Stimulated activated CD4-positive, alpha-beta T cell treated with anti-CD3 and anti-CD28 coated beads, TNF-alpha, amount 100 ng/mL, for 48 hours (primary cell): ENCODE results near the gene STARD5.

ENCODE experiments used
- DNase-seq, 3 donors: peaks; one replicate each; pipeline ENCODE4 v3.0.0-alpha.2; 2020; ENCODE audit warnings: low read depth in 3 of 3

STARD5 gene

DNA sequence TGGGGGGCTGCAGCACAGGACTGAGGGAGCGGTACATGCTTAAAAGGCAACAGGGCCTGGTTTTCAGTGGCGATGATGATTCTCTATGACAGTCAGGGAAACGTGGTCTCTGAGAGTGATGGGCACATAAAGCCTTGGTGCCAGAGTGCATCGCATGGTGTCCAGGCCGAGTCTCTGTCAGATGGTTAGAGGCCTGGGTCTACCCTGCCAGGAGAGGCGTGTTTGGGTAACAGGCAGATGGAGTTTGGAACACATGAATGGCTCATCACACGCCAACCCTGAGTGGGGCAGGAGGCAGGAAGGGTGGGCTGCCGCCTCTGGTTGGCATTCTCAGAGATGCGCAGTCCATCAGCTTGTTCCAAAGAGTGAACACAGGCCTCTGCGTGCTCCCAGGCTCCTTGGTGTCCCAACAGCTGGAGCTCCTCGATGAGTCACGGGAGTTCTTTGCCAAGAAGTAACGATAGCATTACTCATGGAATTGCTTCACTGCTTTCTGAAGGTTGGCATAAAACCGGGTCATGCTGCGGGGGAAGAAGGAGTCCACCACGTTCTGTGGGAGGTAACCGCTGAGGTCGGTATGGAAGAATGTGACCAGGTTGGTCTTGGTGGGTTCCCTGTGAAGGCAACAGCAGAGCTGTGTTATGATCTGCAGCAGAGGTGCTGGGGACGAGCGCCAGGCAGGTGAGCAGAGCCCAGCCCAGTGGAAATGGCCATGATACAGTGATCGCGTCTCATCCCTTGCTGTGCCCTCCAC is 11.0 kb downstream of the STARD5 start:
- DNase-seq, result no peak

DNA sequence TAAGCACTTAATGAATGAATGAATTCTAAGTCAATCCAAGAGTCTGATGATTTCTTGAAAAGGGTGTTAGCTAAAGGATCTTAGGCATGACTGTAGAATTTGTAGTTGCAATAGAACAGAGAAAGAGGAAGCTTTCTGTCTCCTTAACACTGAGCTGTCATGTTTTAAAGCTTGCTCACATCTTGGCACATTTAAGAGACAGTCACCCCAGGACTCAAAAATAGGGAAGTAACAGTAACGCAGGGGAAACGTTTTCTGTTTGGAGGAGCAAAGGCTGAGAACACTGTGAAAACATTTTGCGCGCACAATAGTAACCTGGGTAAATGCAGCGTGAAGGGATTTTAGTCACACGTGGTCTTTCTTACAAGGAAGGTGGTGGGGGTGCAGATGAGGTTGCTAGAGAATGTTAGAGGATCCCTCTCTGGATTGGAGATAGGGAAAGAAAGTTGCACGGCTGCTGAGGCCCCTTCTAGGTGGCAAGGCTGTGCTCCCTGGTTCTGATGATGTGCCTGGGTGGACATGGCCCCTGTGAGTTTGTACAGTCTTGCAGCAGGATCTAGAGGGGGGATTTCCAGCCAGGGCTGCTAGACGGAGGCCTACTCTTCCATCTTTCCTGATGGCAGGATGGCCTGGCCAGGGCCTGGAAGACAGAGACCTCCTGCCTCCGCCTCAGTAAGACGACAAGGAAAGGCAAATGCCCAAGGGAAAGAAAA is 12.0 kb downstream of the STARD5 start:
- DNase-seq, result no peak

DNA sequence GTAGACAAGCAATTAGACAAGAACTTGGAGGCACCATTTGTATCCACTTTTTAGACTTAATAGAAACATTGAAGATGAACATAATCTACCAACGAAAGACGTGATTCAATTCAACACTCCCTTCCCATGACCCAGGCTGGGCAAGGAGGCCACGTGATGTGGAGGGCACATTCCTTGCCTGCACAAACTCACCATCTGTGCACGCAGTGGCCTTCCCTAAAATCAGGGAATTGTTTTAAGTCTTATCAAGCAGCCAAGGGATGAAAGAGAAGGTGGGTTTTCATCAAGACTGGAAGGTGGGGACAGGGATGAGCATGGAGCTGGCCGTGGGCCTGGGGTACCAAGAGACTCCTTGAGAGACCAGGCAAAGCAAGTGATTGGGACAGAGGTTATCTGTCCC is 13.5 kb downstream of the STARD5 start:
- no peak for DNase-seq

DNA sequence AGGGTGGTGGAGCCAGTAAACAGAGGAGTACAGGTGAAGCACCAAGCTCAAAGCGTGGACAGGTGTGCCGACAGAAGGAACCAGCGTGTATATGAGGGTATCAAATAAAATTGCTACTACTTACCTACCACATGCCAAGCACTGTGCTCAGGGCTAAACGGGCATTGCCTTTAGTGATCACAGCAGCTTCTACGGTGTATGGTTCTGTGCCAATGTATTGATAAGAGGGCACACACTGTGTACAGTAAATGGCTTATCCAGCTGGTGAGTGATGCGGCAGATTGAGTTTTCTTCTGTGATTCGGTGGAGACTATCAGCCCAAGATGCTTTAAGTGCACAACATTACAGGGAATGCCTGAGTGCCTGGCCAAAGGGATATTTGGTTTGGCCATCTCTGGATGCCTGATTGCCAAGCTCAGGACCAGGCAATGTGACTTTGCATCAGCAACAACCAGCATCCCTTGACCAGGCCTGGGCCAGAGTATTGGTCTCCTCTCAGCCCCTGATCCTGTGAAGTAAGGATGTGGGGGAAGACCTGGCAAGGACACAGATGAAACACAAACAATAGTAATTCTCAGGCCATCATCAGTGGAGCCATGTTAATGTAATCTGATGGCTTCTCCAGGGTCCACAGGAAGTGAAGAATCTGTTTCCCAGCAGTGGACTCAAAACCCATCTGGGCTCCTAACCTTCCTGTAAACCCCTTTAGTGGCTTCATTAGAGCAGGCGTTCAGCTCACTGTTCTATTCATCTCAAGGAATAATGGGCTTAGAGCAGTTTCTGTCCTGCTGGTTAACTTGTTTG is 14.1 kb downstream of the STARD5 start:
- no peak for DNase-seq

DNA sequence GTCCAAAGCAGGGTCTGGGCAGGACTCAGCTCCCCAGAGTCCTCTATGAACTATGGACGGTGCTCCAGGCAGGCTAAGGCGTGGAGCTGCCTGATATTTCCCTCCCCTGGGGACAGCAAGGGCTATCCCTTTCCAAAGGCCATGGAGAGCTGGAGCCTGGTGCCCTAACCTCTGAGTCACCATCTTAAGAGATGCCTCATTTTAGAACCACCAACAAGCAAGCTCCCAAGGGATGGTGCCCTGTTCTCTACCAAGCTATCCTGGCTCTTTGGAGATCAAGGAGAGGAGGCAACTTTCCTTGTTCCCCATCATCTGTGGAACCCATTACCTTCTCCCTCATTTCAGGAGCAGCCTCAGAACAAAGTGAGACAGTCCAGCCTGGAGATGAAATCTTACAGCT is 15.7 kb downstream of the STARD5 start:
- DNase-seq, result no peak

DNA sequence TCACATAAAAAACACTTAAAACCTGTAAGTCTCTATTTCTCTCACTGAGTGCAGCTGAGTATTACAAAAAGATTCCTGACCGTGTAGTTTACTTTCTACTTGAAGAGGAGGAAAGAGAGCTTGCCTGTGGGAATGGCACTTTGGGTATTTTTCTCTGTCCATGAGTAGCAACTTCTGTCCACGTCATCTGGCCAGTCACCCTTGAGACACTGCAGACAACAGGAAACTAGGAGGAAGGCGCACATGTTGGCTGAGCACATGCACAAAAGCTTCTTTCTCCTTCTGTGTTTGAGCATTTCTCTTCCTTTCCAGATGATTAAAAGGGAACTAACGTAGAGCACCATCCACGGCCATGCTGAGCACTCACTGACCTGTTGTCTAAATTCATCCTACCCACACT is 19.7 kb downstream of the STARD5 start:
- no peak for DNase-seq

DNA sequence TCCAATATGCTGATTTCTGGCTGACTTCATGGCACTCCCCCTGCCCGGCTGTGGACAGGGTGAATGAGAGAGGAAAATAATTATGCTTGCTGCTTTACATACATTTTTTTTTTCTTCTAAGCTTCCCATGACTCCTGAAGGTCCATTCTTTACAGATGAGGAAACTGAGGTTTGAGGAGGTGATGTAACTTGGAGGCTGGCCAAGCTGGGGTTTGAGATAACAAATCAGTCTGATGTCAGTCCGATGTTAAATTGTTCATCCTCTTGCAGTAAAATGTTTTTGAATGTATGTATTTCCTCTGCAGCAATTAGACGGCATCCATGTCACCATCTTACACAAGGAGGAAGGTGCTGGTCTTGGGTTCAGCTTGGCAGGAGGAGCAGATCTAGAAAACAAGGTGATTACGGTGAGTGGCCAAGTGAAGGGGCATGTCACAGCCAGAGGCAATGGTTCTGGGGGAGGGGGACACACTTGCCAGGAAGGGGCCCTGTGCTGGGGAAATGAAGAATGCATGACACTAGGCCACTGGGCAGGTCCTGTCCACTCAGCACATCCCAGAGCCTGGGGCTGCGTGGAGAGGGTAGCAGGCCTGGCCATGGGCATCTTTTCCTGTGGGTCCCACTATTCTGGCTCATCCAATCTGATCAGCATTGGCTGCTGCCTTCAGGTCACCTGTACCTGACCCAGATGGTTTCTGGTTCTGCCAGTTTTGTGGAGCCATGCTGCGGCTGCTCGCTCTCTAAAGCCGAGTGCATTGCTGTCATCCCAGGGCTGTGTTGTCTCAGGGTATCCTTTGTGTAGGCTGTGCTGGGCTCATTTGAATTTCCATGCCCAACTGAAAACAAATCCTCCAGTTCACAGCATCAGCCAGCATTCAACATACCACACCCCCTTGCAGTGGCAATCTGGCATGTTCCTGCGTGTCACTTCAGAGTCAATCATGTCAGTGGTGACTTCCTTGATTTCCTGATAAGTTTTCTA is 20.4 kb downstream of the STARD5 start:
- no peak for DNase-seq

DNA sequence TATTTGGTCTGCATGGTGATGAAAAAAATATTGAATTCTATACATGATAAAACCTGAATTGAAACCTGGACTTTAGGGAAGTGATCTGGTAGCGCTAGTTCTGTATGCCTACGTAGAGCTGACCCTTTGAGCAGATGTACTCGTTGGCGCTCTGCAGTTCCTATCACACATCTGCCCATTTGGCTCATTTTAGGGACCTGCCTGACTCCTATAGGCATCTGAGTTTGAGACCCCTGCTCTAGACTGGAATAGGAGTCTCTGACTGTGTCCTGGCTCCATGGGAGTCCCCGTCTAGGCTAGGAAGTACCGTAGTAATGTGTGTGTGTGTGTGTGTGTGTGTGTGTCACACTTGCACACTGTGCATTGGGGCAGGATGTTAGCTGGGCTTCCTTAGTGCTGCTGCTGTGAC is 21.2 kb downstream of the STARD5 start:
- no peak for DNase-seq

DNA sequence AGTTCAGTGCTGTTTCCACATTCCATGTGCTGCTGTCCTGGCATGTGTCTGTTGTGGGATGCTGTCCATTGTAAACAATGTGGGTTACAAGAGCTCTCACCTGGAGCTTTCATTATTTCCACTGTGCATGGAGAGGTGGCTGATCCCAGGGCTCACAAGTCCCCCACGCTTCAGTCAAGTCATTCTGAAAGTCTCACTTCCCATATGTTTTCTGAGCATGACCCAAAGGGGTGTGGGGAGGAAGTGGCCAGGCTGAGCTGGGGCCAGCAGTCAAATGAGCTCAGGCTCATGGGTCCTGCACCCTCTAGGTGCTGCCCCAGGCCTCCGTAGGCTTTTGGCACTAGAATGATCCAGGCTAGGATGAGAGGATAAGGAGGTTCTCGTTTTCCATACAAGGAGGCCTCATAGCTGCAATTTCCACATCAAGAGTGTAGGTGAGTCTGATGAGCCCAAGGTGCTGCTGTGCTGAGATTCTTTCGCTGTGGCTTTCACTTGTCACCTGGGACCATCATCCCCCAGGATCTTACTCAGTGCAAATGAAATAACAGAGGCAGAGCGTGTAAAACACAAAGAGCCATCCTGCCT is 22.0 kb downstream of the STARD5 start:
- DNase-seq, result no peak

DNA sequence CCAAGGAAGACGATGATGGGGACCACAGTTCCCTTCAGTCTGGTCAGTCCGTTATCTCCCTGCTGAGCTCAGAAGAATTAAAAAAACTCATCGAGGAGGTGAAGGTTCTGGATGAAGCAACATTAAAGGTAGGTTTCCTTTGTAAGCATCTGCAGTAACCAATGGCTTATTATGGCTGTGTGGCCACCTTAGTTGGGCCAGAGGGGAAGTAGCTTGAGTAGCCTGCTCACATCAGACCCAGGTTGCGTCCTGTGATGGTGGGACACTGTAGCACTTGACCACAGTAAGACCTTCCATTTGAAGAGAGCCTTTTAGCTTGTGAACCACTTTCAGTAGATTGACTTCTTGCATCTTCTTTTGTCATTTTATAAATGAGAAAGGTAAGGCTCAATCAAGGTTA is 22.6 kb downstream of the STARD5 start:
- no peak for DNase-seq

DNA sequence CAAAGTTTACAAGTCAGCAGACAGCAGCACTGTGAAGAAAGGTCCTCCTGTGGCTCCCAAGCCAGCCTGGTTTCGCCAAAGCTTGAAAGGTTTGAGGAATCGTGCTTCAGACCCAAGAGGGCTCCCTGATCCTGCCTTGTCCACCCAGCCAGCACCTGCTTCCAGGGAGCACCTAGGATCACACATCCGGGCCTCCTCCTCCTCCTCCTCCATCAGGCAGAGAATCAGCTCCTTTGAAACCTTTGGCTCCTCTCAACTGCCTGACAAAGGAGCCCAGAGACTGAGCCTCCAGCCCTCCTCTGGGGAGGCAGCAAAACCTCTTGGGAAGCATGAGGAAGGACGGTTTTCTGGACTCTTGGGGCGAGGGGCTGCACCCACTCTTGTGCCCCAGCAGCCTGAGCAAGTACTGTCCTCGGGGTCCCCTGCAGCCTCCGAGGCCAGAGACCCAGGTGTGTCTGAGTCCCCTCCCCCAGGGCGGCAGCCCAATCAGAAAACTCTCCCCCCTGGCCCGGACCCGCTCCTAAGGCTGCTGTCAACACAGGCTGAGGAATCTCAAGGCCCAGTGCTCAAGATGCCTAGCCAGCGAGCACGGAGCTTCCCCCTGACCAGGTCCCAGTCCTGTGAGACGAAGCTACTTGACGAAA is 24.2 kb downstream of the STARD5 start:
- no peak for DNase-seq

DNA sequence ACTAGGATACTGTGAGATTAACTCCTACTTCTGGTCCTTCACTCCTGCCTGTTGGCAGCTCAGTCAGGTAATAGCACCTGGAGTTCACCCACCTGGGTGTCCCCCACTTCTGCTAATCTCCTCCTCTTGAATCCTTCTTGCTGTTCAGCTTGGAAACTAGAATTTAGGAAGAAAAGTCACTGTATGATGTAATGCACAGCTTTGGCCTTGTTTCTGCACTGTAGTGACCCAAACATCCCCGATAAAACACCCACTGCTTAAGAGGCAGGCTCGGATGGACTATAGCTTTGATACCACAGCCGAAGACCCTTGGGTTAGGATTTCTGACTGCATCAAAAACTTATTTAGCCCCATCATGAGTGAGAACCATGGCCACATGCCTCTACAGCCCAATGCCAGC is 24.8 kb downstream of the STARD5 start:
- DNase-seq, result no peak

DNA sequence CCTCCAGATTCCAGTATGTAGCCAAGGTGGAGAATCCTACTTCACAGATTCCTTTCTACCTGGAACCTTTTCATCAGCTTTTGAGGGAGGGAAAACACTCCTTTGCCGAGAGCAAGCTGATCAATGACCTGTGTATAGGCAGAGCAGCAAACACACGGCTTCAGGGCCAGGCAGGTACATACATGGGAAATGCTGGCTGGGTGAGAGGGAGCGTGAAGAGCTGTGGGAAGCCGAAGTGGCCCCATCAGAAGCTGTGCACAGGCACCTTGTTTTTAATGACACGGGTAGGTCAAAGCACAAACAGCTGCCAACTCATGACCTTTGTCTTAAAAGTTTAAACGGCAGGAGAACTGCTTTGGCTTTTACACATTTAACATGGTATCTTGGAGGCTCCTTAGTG is 25.3 kb downstream of the STARD5 start:
- no peak for DNase-seq

DNA sequence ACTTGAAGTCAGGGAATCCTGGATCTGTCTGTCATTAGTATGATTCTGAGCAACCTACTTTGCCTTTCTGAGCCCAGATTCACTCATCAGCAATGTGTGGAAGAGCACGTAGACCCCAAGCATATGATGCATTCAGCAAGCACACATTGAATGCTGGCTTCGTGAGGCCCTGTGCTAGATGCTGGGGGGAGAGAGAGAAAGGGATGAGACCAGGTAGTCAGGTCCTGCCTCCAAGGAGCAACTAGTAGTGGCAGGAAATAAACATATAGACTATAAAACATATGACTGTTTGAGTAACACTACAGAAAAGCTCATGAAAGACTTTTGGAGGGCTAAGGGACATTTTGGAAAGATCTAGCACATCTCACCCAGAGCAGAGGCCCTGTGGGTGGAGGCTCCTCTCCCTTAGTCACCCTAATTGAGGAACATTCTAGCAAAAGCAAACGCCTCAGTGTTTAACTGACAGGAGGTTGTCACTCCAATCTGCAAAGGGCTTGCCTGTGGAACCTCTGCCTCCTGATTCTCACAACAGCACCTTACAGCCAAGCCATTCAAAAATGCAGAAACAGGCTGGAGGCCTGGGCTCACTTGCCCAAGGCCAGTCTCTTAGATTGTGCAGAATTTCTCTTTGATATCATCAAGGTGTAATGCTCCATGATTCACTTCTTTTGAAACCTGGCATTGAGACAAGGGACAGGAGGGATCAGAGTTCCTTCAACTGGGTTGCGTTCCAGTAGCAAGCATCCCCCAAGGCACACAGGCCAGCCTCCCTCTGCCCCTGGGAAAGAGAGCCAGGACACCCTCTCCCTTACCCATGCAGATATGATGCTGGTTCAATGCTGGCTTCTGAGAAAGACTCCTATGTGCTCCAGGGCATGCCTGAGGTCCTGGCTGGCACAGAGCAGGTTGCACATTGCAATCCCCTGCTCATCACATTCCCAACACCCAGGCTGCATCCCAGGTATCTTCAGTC is 26.1 kb downstream of the STARD5 start:
- DNase-seq, result no peak

DNA sequence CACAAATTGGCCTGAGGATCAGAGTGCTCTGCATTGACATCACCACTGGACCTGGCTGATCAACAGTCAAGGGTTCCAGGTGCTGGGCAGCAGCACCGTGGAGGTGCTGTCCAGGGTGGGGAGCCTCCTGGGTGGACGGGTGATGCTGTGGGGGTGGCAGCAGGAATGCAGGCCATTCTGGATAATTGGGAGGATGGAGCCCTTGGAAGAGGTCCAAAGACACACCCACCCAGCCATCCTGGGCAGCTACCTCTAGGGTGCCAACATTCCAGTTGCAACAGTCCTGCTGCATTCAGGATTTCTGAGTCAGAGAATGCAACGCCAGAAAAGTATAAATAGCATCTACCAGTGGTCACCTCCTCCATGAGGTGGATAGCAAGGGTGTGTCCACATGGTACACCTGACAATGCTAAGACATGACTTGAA is 26.8 kb downstream of the STARD5 start:
- DNase-seq, result no peak

DNA sequence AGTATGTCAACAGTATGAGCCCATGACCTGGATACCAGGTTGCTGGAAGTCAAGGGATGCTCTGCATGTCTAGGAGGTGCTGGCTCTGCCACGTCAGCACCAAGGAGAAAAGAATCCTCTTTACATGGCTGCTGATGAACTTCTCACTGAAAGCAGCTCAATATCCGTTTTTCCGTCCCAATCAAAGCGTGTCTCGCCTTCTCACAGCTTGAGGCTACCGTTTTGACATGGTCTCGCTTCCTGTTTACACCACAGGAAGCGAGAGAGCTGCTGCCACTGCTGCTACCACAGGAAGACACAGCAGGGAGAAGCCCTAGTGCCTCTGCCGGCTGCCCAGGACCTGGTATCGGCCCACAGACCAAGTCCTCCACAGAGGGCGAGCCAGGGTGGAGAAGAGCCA is 27.3 kb downstream of the STARD5 start:
- DNase-seq, result peak; percentile 44 to 60 (median 58)

DNA sequence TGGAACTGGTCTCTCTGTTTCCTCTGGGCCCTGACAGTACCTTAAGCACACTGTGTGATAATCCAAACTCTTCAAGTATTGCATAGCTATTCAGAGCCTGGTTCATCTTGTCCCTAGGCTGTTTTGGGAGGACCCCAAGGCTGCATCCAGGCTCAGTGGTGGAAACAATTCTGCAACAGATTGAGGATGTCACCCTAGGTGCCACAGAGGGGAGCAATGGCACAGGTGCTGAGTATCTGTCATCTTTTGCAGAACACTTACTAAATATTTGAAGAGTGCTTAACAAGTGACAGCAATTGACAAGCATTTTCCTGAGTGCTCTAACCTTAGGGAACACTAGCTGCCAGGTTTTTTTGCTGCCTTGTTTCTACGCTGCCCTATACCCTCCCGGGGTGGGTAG is 27.8 kb downstream of the STARD5 start:
- no peak for DNase-seq

DNA sequence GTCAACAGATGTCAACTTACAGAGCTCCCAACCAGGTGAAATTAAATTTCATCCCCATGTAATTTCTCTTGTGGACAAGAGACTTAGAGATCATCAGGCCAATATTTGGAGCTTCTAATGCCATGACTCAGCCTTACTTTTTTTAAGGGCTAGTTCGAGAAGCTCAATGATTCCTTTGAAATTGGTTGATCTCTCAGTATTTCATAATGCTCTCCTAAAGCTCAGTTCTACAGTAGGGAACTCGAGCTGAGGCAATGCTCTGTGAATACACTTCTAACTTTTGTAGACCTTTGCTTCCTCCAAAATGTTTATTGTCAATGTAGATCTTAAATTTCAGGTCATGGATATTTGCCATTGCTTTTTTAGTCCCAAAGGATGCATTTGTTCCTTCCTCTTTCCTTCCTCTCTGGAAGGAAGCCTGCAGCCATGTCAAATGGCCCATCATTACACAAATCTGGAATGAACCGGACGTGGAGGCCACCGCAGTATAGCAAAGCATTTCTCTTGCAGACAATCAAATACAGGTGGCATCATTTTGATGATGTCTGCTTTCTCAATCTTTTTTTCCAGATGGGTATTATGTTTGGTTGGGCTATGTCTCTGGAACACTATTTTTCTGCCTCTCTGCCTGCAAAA is 28.3 kb downstream of the STARD5 start:
- DNase-seq, result no peak

DNA sequence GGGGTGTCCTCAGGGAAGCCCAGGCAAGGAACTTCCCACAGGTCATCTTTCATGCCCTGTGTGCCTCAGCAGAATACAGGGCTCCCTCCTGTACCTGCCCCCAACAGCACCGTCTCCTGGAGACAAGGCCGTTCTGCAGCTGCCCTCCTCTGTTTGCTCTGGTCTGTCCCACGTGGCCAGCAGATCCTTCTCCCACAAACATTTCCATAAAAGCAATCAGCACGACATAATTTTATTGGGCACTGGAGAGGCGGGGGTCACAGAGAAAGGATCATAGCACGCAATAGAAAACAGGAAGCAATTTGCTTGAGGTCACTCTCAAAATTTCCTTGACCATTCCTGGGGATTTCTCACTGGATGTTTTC is 29.4 kb downstream of the STARD5 start:
- DNase-seq, result no peak
